Measurements from ENCODE around the gene DIAPH2.

- TF ChIP-seq, protein P1, sequence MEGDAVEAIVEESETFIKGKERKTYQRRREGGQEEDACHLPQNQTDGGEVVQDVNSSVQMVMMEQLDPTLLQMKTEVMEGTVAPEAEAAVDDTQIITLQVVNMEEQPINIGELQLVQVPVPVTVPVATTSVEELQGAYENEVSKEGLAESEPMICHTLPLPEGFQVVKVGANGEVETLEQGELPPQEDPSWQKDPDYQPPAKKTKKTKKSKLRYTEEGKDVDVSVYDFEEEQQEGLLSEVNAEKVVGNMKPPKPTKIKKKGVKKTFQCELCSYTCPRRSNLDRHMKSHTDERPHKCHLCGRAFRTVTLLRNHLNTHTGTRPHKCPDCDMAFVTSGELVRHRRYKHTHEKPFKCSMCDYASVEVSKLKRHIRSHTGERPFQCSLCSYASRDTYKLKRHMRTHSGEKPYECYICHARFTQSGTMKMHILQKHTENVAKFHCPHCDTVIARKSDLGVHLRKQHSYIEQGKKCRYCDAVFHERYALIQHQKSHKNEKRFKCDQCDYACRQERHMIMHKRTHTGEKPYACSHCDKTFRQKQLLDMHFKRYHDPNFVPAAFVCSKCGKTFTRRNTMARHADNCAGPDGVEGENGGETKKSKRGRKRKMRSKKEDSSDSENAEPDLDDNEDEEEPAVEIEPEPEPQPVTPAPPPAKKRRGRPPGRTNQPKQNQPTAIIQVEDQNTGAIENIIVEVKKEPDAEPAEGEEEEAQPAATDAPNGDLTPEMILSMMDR (IDR thresholded peaks at IDR 0.05): no peak
- no peak for TF ChIP-seq POLR2A (IDR thresholded peaks at IDR 0.05)
Measured at GRCh38 chrX:97366237-97366636, 681.6 kb downstream of the DIAPH2 start.

Data from breast epithelium (tissue), 3 donors.